ENCODE measurements around the gene CFAP65.

The CFAP65 gene

DNA sequence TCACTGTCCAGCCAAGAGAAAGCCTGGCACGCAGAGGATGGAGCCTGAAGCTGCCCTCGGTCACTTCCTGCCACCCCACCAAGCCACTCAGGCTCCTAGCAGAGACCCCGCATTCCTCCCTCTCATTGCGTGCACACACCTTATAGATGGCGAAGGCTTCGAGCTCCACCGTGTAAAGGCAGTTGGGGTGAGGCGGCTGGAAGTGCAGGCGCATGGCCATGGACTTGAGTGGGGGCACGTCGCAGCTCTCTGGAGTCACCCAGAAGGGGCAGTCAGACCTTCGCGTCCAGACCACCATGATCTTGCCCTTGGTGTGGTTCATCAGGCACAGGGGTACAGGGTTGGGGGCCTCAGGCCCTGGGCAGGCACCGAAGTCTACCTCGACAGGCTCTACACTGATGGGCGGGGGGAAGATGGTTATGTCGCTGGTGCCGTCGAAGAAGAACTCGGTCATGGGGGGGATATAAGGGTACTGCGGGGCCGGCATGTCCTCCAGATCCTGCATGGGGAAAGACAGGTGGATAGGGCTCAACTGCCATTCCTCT, 13.7 kb downstream of the CFAP65 start:
- no CpG with 5 or more reads among the region's 22 CpGs for WGBS (ENCODE audit: extremely low coverage, insufficient coverage, low lambda C conversion rate)
- Histone ChIP-seq H4K8ac (ENCODE audit: low read depth, low read length) (no peak overlapping the region), H3K4me3 (ENCODE audit: low read length) (no peak overlapping the region), H3K23ac (ENCODE audit: low read length) (no peak overlapping the region), H4K5ac (ENCODE audit: low read length) (no peak overlapping the region), H3K79me2 (ENCODE audit: control insufficient read depth, insufficient read depth, low read length) (no peaks in the 10 kb centered on the region), H3K27ac (ENCODE audit: low read depth, low read length) (no peak overlapping the region), H2AK5ac (ENCODE audit: low read length) (no peak overlapping the region), H3K4ac (ENCODE audit: low read depth, low read length) (no peak overlapping the region), H3K4me2 (ENCODE audit: low read length) (no peak overlapping the region), H3K79me1 (ENCODE audit: low read length) (no peaks in the 10 kb centered on the region), H3K27me3 (ENCODE audit: insufficient read depth, low read length, poor library complexity) (no peaks in the 10 kb centered on the region), H3K9ac (ENCODE audit: low read length) (no peak overlapping the region), H3K36me3 (ENCODE audit: control insufficient read depth, insufficient read depth, low read length) (no peaks in the 10 kb centered on the region), H2BK5ac (ENCODE audit: low read length) (no peak overlapping the region), H3K18ac (ENCODE audit: low read length) (no peak overlapping the region), H2BK15ac (replicated peaks; ENCODE audit: low read depth) (no peak overlapping the region), H2BK120ac (ENCODE audit: low read depth, low read length) (no peak overlapping the region), H3K56ac (ENCODE audit: low read length) (no peak overlapping the region), H3K4me1 (ENCODE audit: control insufficient read depth, low read depth, low read length) (no peaks in the 10 kb centered on the region)
- DNase-seq: no peak

DNA sequence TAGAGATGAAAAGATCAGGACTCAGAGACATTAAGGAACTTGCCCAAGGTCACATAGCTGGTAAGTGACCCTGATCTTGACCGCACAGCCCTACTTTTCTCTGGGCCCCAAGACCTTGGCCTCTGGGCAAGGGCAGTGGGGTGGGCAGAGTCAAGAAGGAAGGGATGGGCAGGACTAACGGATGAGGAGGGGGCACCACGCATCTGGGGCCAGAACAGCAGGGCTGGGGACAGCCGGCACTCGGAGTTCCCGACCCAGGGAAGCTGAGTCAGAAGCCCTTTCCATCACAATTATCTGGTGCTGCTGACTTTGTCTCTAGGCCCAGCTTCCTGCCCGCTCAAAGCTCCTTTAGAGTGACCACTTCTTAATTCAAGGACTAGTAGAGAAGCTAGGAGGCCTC, 14.4 kb downstream of the CFAP65 start:
- Histone ChIP-seq H3K79me1 (ENCODE audit: low read length) (no peaks in the 10 kb centered on the region), H3K36me3 (ENCODE audit: control insufficient read depth, insufficient read depth, low read length) (no peaks in the 10 kb centered on the region), H3K79me2 (ENCODE audit: control insufficient read depth, insufficient read depth, low read length) (no peaks in the 10 kb centered on the region), H3K27me3 (ENCODE audit: insufficient read depth, low read length, poor library complexity) (no peaks in the 10 kb centered on the region), H3K9ac (ENCODE audit: low read length) (no peak overlapping the region), H2AK5ac (ENCODE audit: low read length) (no peak overlapping the region), H3K4ac (ENCODE audit: low read depth, low read length) (no peak overlapping the region), H2BK5ac (ENCODE audit: low read length) (no peak overlapping the region), H3K56ac (ENCODE audit: low read length) (no peak overlapping the region), H3K4me1 (ENCODE audit: control insufficient read depth, low read depth, low read length) (no peaks in the 10 kb centered on the region), H3K23ac (ENCODE audit: low read length) (no peak overlapping the region), H3K27ac (ENCODE audit: low read depth, low read length) (no peak overlapping the region), H3K4me2 (ENCODE audit: low read length) (no peak overlapping the region), H4K5ac (ENCODE audit: low read length) (no peak overlapping the region), H3K4me3 (ENCODE audit: low read length) (no peak overlapping the region), H2BK15ac (replicated peaks; ENCODE audit: low read depth) (no peak overlapping the region), H4K8ac (ENCODE audit: low read depth, low read length) (no peak overlapping the region), H2BK120ac (ENCODE audit: low read depth, low read length) (no peak overlapping the region), H3K18ac (ENCODE audit: low read length) (no peak overlapping the region)
- no CpG with 5 or more reads among the region's 7 CpGs for WGBS (ENCODE audit: extremely low coverage, insufficient coverage, low lambda C conversion rate)
- DNase-seq: no peak

DNA sequence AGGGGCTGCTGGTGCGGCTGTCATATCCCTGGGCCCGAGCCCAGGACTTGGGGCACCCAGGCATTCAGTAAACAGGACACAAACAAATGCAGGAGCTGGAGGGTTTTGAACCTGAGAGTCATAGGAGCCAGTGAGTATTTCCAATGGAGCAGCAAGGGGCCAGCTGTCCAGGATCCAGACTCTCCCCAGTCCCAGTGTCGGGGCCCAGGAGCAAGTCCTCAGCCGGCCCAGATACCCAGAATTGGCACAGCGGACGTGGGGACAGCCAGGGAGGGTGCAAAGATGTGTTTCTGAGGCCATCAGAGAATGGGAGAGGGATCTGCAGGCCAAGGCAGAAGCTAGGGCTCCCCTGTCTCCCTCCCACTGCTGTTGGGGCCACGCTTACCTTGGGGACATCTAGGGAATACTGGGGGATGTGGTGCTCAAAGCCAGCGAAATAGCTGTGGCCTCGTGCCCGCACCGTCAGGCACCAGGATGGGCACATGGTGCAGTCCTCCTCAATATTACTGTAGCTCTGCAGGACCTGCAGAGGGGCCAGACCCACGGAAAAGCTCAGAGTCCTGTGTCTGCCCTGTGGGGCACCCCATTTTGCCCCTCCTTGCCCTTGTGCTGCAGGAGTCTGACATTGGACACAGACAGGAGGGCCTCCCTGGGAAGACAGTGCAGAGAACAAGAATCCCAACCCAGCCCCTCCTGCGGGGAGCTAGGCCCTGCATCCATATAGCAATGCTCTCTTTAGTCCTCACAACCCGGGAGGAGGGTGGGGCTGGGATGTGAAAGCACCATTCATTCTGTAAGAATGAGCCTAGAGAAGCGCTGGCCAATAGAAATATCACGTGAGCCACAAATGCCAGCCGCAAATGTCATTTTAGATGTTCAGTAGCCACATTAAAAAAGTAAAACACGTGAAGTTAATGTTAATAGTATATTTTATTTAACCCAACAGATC, 15.4 kb downstream of the CFAP65 start:
- no peak overlapping the region for H3K4ac ChIP-seq (ENCODE audit: low read depth, low read length)
- no peak overlapping the region for H3K23ac ChIP-seq (ENCODE audit: low read length)
- no peaks in the 10 kb centered on the region for H3K36me3 ChIP-seq (ENCODE audit: control insufficient read depth, insufficient read depth, low read length)
- no peak overlapping the region for H3K4me2 ChIP-seq (ENCODE audit: low read length)
- no peak overlapping the region for H2BK120ac ChIP-seq (ENCODE audit: low read depth, low read length)
- no peak overlapping the region for H2AK5ac ChIP-seq (ENCODE audit: low read length)
- DNase-seq: no peak
- no peak overlapping the region for H2BK15ac ChIP-seq (replicated peaks; ENCODE audit: low read depth)
- H3K56ac ChIP-seq (ENCODE audit: low read length): no peak overlapping the region
- H3K27ac ChIP-seq (ENCODE audit: low read depth, low read length): no peak overlapping the region
- no peaks in the 10 kb centered on the region for H3K4me1 ChIP-seq (ENCODE audit: control insufficient read depth, low read depth, low read length)
- no peak overlapping the region for H3K4me3 ChIP-seq (ENCODE audit: low read length)
- H3K79me1 ChIP-seq (ENCODE audit: low read length): no peaks in the 10 kb centered on the region
- no peak overlapping the region for H4K8ac ChIP-seq (ENCODE audit: low read depth, low read length)
- no peak overlapping the region for H4K5ac ChIP-seq (ENCODE audit: low read length)
- no peak overlapping the region for H3K18ac ChIP-seq (ENCODE audit: low read length)
- H3K27me3 ChIP-seq (ENCODE audit: insufficient read depth, low read length, poor library complexity): no peaks in the 10 kb centered on the region
- no CpG with 5 or more reads among the region's 18 CpGs for WGBS (ENCODE audit: extremely low coverage, insufficient coverage, low lambda C conversion rate)
- no peak overlapping the region for H2BK5ac ChIP-seq (ENCODE audit: low read length)
- H3K9ac ChIP-seq (ENCODE audit: low read length): no peak overlapping the region
- no peaks in the 10 kb centered on the region for H3K79me2 ChIP-seq (ENCODE audit: control insufficient read depth, insufficient read depth, low read length)

GRCh38 chr2:219024059-219024458, 17.3 kb downstream of the CFAP65 start:
- no peak overlapping the region for H4K8ac ChIP-seq (ENCODE audit: low read depth, low read length)
- WGBS (ENCODE audit: extremely low coverage, insufficient coverage, low lambda C conversion rate): no CpG with 5 or more reads among the region's 11 CpGs
- no peaks in the 10 kb centered on the region for H3K27me3 ChIP-seq (ENCODE audit: insufficient read depth, low read length, poor library complexity)
- no peak overlapping the region for H3K4me3 ChIP-seq (ENCODE audit: low read length)
- no peak overlapping the region for H3K27ac ChIP-seq (ENCODE audit: low read depth, low read length)
- H2BK120ac ChIP-seq (ENCODE audit: low read depth, low read length): no peak overlapping the region
- H3K79me1 ChIP-seq (ENCODE audit: low read length): no peaks in the 10 kb centered on the region
- H2BK15ac ChIP-seq (replicated peaks; ENCODE audit: low read depth): no peak overlapping the region
- no peak overlapping the region for H2BK5ac ChIP-seq (ENCODE audit: low read length)
- no peak overlapping the region for H3K9ac ChIP-seq (ENCODE audit: low read length)
- H3K23ac ChIP-seq (ENCODE audit: low read length): no peak overlapping the region
- no peak overlapping the region for H4K5ac ChIP-seq (ENCODE audit: low read length)
- no peak overlapping the region for H2AK5ac ChIP-seq (ENCODE audit: low read length)
- H3K4me1 ChIP-seq (ENCODE audit: control insufficient read depth, low read depth, low read length): no peaks in the 10 kb centered on the region
- H3K56ac ChIP-seq (ENCODE audit: low read length): no peak overlapping the region
- no peak overlapping the region for H3K4ac ChIP-seq (ENCODE audit: low read depth, low read length)
- DNase-seq: no peak
- no peak overlapping the region for H3K18ac ChIP-seq (ENCODE audit: low read length)
- H3K36me3 ChIP-seq (ENCODE audit: control insufficient read depth, insufficient read depth, low read length): no peaks in the 10 kb centered on the region
- no peak overlapping the region for H3K4me2 ChIP-seq (ENCODE audit: low read length)
- no peaks in the 10 kb centered on the region for H3K79me2 ChIP-seq (ENCODE audit: control insufficient read depth, insufficient read depth, low read length)

DNA sequence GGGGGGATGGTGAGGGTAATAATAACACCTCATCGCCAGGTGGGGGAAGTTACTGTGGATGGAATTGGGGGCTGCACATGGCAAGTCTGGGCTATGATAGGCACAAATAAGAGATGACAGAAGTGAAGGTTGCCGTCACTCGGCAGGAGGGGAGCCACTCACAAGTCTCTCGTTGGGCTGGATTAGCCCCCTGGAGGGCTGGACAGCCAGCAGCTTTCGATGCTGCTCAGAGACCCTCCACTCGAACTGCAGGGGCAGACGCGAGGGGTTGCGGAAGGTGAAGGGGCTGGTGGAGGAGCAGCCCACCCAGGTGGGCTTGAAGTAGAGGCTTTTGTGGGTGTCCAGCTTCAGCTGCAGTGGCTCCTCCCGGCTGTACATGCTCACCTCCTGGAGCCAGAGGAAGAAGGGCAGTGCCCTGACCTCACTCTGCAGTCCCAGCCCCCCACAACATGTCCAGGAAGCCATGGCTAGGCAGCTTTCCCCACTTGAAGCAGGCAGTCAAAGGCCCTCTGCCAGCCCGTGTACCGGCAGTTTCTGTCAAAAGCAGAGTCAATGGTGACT, 18.2 kb downstream of the CFAP65 start:
- no peaks in the 10 kb centered on the region for H3K79me1 ChIP-seq (ENCODE audit: low read length)
- H3K36me3 ChIP-seq (ENCODE audit: control insufficient read depth, insufficient read depth, low read length): no peaks in the 10 kb centered on the region
- H3K27ac ChIP-seq (ENCODE audit: low read depth, low read length): no peak overlapping the region
- H3K9ac ChIP-seq (ENCODE audit: low read length): no peak overlapping the region
- no peak overlapping the region for H2BK120ac ChIP-seq (ENCODE audit: low read depth, low read length)
- WGBS (ENCODE audit: extremely low coverage, insufficient coverage, low lambda C conversion rate): no CpG with 5 or more reads among the region's 12 CpGs
- H2AK5ac ChIP-seq (ENCODE audit: low read length): no peak overlapping the region
- H3K79me2 ChIP-seq (ENCODE audit: control insufficient read depth, insufficient read depth, low read length): no peaks in the 10 kb centered on the region
- no peak overlapping the region for H3K23ac ChIP-seq (ENCODE audit: low read length)
- H2BK5ac ChIP-seq (ENCODE audit: low read length): no peak overlapping the region
- H2BK15ac ChIP-seq (replicated peaks; ENCODE audit: low read depth): no peak overlapping the region
- no peak overlapping the region for H3K18ac ChIP-seq (ENCODE audit: low read length)
- H3K4me2 ChIP-seq (ENCODE audit: low read length): no peak overlapping the region
- H3K4me1 ChIP-seq (ENCODE audit: control insufficient read depth, low read depth, low read length): no peaks in the 10 kb centered on the region
- no peak overlapping the region for H4K8ac ChIP-seq (ENCODE audit: low read depth, low read length)
- DNase-seq: no peak
- H3K27me3 ChIP-seq (ENCODE audit: insufficient read depth, low read length, poor library complexity): no peaks in the 10 kb centered on the region
- H4K5ac ChIP-seq (ENCODE audit: low read length): no peak overlapping the region
- H3K4me3 ChIP-seq (ENCODE audit: low read length): no peak overlapping the region
- H3K56ac ChIP-seq (ENCODE audit: low read length): no peak overlapping the region
- no peak overlapping the region for H3K4ac ChIP-seq (ENCODE audit: low read depth, low read length)

Measured in mesendoderm (in vitro differentiated cells).